Measurements from ENCODE around the gene GFRA4.
"Not testable (repeated sequence)": the region's sequence is repeated elsewhere in the genome, so short reads cannot be mapped to it uniquely, and the experiment has no call there.

GFRA4 gene

DNA sequence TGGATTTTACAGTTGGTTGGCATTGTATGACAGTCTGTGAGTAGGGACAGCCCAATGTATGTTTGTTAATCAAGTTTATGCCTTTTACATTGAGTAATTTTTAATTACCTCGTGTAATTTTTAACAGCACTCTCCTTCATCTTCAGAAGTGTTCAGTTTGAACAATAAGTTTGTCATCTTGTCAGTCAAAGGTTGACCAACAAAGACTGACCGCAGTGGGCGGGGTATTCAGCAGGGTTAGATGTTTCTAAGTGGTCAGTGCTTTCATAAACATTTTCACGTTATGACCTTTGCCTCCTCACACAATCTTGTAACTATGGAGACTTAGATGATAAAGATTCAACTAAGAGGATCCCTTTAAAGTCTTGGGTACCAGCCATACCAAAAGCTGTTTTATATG lies 40.8 kb downstream of the GFRA4 start:
- DNase-seq (ENCODE audit: low read depth in 2 of 2, low spot score in 1 of 2), result no peak

DNA sequence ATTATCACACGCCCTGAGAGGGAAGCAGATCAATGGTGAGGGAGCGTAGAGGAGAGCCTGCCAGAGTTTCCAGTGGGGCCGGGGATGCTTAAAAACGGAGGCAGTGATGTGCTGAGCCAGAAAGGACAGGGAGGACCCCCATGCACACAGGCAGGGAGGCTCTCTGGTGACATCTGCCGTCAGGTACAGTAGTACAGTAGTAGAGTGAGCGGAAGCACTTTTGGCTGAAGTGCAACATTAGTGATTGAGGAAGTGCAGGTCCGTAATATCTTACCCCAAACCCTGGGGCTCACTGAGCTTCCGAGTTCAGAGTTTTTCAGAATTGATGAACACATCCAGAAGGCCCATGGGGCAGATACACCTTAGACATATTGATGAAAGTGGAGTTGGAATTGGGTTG lies 42.1 kb downstream of the GFRA4 start:
- no peak for DNase-seq (ENCODE audit: low read depth in 2 of 2, low spot score in 1 of 2)

DNA sequence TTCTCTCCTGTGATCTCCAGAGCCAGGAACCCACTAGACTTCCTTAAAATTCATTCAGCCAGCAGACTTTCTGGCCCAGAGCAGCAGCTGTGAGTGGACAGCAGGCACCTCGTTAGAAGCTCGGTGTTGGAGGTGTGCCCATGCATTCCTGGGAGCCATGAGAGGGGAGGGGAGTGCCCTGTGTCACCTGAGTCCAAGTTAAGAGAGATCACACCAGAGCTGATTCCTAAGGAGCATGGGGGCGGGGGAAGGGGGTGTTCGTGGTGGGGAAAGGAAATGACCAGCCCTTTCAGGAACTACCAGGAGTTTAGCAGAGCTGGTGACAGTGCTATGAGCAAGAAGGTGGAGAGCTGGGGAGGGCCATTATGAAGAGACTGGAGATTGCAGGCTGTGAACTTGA lies 46.9 kb downstream of the GFRA4 start:
- no peak for DNase-seq (ENCODE audit: low read depth in 2 of 2, low spot score in 1 of 2)

DNA sequence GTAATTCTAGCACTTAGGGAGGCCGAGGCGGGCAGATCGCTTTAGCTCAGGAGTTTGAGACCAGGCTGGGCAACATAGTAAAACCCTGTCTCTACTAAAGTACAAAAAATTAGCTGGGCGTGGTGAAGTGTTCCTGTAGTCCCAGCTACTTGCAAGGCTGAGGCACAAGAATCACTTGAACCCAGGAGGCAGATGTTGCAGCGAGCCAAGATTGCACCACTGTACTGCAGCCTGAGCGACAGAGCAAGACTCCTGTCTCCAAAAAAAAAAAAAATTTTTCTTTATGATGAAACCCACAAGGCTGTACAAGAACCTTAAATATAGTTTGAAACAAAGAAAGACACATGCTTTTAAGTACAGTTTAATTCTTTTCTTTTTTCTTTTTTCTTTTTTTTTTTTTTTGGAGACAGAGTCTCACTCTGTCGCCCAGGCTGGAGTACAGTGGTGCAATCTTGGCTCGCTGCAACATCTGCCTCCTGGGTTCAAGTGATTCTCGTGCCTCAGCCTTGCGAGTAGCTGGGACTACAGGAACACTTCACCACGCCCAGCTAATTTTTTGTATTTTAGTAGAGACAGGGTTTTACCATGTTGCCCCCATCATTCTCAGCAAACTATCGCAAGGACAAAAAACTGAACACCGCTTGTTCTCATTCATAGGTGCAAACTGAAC lies 47.9 kb downstream of the GFRA4 start:
- DNase-seq (ENCODE audit: low read depth in 2 of 2, low spot score in 1 of 2), result not testable (repeated sequence)

DNA sequence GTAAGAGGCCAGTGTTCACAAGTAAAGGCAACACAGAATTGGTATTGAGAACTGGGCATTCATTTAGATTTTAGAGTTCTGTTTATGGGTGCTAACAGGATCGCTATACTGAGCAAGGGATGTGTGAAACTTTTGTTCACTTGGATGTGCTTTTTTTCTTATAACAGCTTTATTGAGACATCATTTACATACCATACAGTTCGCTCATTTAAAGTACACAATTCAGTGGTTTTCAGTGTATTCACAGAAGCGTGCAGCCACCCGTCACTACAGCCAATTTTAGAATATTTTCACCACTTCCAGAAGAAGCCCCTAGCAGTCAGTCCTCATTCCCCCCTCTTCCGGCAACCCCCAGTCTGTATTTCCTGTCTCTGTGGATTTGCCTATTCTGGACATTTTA lies 48.7 kb downstream of the GFRA4 start:
- DNase-seq (ENCODE audit: low read depth in 2 of 2, low spot score in 1 of 2), result no peak

DNA sequence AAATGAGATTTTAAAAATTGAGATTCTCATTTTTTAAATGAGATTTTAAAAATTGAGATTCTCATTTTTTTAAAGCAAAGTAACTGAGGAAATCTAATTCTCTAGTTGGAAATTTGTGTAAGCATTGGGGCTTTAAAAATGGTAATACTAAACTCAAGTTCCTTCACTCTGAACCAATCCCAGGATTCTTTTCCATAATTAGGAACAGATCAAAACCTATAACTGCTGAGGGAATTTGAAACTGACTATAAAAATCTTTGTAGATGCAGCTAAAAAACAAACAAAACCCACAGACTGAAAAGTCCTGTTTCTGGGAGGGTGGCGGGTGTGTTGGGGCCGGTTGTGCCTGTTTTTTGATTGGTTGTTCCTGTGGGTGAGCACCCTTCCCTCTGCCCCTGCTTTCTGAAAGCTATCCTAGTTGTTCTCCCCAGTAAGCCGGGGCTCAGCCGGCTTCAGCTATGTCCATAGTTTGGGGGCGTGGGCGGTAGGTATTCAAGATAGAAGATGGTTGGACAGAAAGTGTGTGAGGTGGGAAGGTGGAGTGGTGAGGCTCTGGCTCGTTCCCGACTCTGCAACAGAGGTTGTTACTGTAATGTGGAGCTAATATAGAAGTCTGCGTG lies 49.3 kb downstream of the GFRA4 start:
- no peak for DNase-seq (ENCODE audit: low read depth in 2 of 2, low spot score in 1 of 2)

DNA sequence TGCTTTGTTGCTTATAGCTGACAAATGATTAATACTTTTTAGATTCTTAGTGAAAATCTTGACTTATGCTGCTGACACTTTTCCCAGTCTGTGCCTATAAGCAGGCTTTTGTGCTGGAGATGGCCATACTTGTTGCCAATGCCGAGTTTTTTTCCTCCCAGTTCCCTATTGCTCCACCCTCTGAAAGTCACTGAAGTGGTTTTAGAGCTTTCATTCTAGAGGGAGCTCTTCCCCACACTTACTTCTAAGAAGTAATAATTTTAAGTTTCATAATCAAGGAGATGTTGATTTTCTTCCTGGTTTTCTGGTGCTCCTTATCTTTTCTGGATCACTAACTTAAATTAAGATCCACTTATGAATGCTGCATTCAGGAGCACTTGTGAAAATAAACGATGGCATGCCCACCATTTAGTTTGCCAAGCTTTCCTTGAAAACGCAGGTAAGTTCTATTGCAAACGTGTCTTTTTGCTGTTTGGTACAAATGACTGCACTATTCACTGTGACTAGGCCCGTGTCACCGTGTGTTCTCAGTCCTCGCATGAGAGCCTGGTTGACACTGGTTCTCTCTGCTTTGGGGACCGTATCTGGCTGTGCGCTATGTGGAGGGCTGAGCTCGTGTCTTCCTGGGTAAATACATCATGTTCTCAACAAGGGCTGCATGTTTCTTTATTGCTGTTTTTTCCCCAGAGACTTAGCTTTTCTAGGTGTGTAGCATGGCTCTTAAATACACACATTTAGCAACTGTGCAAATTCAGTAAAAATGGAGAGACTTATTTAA lies 50.2 kb downstream of the GFRA4 start:
- DNase-seq (ENCODE audit: low read depth in 2 of 2, low spot score in 1 of 2), result no peak

DNA sequence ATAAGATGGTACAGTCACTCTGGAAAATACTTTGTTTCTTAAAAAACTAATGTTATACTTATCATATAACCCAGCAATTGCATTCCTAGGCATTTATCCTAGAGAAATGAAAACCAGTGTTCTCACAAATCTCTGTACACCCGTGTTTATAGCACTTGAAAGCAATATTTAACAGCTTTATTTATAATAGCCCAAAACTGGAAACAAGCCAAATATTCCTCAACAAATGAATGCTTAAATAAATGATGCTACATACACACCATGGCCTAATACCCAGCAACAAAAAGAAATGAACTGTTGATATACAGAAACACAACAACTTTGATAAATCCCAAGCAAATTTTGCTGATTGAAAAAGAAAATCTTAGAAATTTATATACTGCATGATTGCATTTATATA lies 51.3 kb downstream of the GFRA4 start:
- DNase-seq (ENCODE audit: low read depth in 2 of 2, low spot score in 1 of 2), result no peak

Data from stimulated activated CD8-positive, alpha-beta memory T cell treated with anti-CD3 and anti-CD28 coated beads, Interleukin-4, amount 100 ng/mL, for 1 hour (primary cell).